HepG2 (cell line): ENCODE data around the gene NAV2. TPM values are rescaled to one million over a fixed set of nuclear protein-coding genes. Genes with fewer than 3 reads are reported as not detected.

ENCODE experiments used
- ATAC-seq: fragments of 200-7000 bp; cut with Tn5 transposase; 3 replicates; pipeline ENCODE4 v1.9.1; 2020; ENCODE audit warnings: mild to moderate bottlenecking, moderate library complexity
- BruUV-seq: library from RNA; stranded (reverse); fragments of 400-500 nt; replicated peaks from 2 replicates; lab custom pipeline; 2021; lab: Mats Ljungman, UMichigan
- CTCF ChIA-PET: fragments of 300-600 bp; formaldehyde crosslinking; extraction: SDS; loops from one replicate; lab custom pipeline; 2021; ENCODE audit warnings: low total read pairs, inconsistent platforms, low intra/inter-chr PET ratio; lab: Yijun Ruan, JAX
- POLR2A ChIA-PET: fragments of 350-600 bp; sonication (Branson Sonifier 250); formaldehyde crosslinking; loops from one replicate; lab custom pipeline; 2020; ENCODE audit warnings: antibody characterized with exemption, inconsistent platforms; lab: Yijun Ruan, JAX
- DNase-seq: peaks from one replicate; pipeline ENCODE4 v3.0.0-alpha.2; 2015; ENCODE audit warnings: low spot score
- FAIRE-seq: peaks from 3 replicates; lab custom pipeline; 2011; peaks lifted over from hg19 to GRCh38; lab: Jason Lieb, UNC
- H2AFZ ChIP-seq: one replicate; pipeline ENCODE4 v1.6.1; 2011; ENCODE audit warnings: low read length, inconsistent platforms
- H3K27ac ChIP-seq: fragments of 300-600 bp; 3 replicates; pipeline ENCODE4 v1.8.0; 2011; ENCODE audit warnings: mixed run types, mild to moderate bottlenecking, mixed read lengths, low read length, inconsistent platforms; ENCODE audit not compliant: insufficient read depth; ENCODE audit errors: extremely low read length
- H3K27me3 ChIP-seq, 2 experiments: fragments of 200-600 bp in 1 of 2; 2 replicates in 1 of 2; 3 replicates in 1 of 2; pipeline versions ENCODE4 v1.6.0 to v1.8.0; 2011; ENCODE audit warnings: low read length in 2 of 2, mild to moderate bottlenecking in 2 of 2, moderate library complexity in 2 of 2, inconsistent platforms in 1 of 2; ENCODE audit not compliant: insufficient read depth in 2 of 2, control insufficient read depth in 1 of 2
- H3K36me3 ChIP-seq, 2 experiments: fragments of 200-600 bp in 1 of 2; replicated peaks in 1 of 2; 2 replicates in 1 of 2; 3 replicates in 1 of 2; pipeline versions ENCODE4 v1.5.1 to v1.8.0; 2011; ENCODE audit warnings: low read length in 2 of 2, inconsistent platforms in 1 of 2; ENCODE audit not compliant: insufficient read depth in 2 of 2, control insufficient read depth in 1 of 2
- H3K4me1 ChIP-seq: 2 replicates; pipeline ENCODE4 v1.5.1; 2012; ENCODE audit warnings: low read length, inconsistent platforms; ENCODE audit not compliant: insufficient read depth
- H3K4me2 ChIP-seq: 2 replicates; pipeline ENCODE4 v1.6.0; 2011; ENCODE audit warnings: low read depth, low read length, inconsistent platforms
- H3K4me3 ChIP-seq, 3 experiments: fragments of 200-600 bp in 1 of 3; sonication (generic), shearing (Covaris generic) in 1 of 3; replicated peaks in 1 of 3; 2 replicates each; pipeline ENCODE4 v1.5.1; 2011 to 2016; ENCODE audit warnings: low read length in 3 of 3, inconsistent platforms in 2 of 3, low read depth in 2 of 3, mild to moderate bottlenecking in 2 of 3, control low read depth in 1 of 3, mixed read lengths in 1 of 3; ENCODE audit not compliant: insufficient read depth in 1 of 3
- H3K79me2 ChIP-seq: one replicate; pipeline ENCODE4 v1.6.1; 2011; ENCODE audit warnings: low read length, inconsistent platforms; ENCODE audit not compliant: insufficient read depth
- H3K9ac ChIP-seq: 2 replicates; pipeline ENCODE4 v1.6.0; 2011; ENCODE audit warnings: mild to moderate bottlenecking, low read depth, low read length, inconsistent platforms; ENCODE audit not compliant: insufficient read depth
- H3K9me3 ChIP-seq: 2 replicates; pipeline ENCODE4 v1.5.1; 2012; ENCODE audit warnings: mild to moderate bottlenecking, low read length
- H4K20me1 ChIP-seq: 2 replicates; pipeline ENCODE4 v1.6.0; 2011; ENCODE audit warnings: inconsistent platforms, mild to moderate bottlenecking, low read length, moderate library complexity; ENCODE audit not compliant: insufficient read depth
- BCL6 ChIP-seq: IDR thresholded peaks from 2 replicates; pipeline ENCODE4 v1.6.1; 2016; ENCODE audit warnings: missing genetic modification reagents, missing compliant biosample characterization
- BHLHE40 ChIP-seq: IDR thresholded peaks from 2 replicates; pipeline ENCODE4 v1.6.1; 2011; ENCODE audit warnings: low read length, improper control_type of control experiment
- CHCHD3 ChIP-seq: sonication (generic); formaldehyde crosslinking; IDR thresholded peaks from 2 replicates; pipeline ENCODE4 v1.8.0; 2022; ENCODE audit warnings: mild to moderate bottlenecking, missing genetic modification reagents, moderate library complexity
- CREB1 ChIP-seq, 2 experiments: fragments of 450-650 bp in 1 of 2; IDR thresholded peaks; 2 replicates each; pipeline ENCODE4 v1.6.1; 2016 to 2017; ENCODE audit warnings: control low read depth in 1 of 2, mild to moderate bottlenecking in 1 of 2, missing compliant biosample characterization in 1 of 2, missing genetic modification characterization in 1 of 2
- CSRNP2 ChIP-seq: sonication (generic); formaldehyde crosslinking; conservative IDR thresholded peaks from 2 replicates; pipeline ENCODE4 v1.8.0; 2022; ENCODE audit warnings: low read depth, missing genetic modification reagents
- FOSL2 ChIP-seq: sonication (generic); formaldehyde crosslinking; IDR thresholded peaks from 2 replicates; pipeline ENCODE4 v1.4.0; 2020; ENCODE audit warnings: missing genetic modification reagents
- MTF1 ChIP-seq: sonication (generic); formaldehyde crosslinking; IDR thresholded peaks from 2 replicates; pipeline ENCODE4 v1.5.0; 2020; ENCODE audit warnings: missing genetic modification reagents
- TAF1 ChIP-seq: sonication (generic); formaldehyde crosslinking; IDR thresholded peaks from 2 replicates; pipeline ENCODE4 v1.4.0; 2020; ENCODE audit warnings: missing genetic modification reagents
- TAF15 ChIP-seq: fragments of 200-400 bp; formaldehyde crosslinking; IDR thresholded peaks from one replicate; pipeline ENCODE4 v1.6.1; 2018; ENCODE audit warnings: mild to moderate bottlenecking, low read depth, low read length; ENCODE audit not compliant: poor library complexity, severe bottlenecking
- XBP1 ChIP-seq: sonication (generic); formaldehyde crosslinking; IDR thresholded peaks from 2 replicates; pipeline ENCODE4 v1.5.0; 2020; ENCODE audit warnings: missing genetic modification reagents
- ZFP91 ChIP-seq: sonication (generic); formaldehyde crosslinking; IDR thresholded peaks from 2 replicates; pipeline ENCODE4 v1.9.0; 2022; ENCODE audit warnings: missing genetic modification reagents, mild to moderate bottlenecking, borderline replicate concordance
- ZNF280B ChIP-seq: sonication (generic); formaldehyde crosslinking; IDR thresholded peaks from 2 replicates; pipeline ENCODE4 v1.5.0; 2020; ENCODE audit warnings: missing genetic modification reagents, mild to moderate bottlenecking, borderline replicate concordance
- ZNF629 ChIP-seq: sonication (generic); formaldehyde crosslinking; conservative IDR thresholded peaks from 2 replicates; pipeline ENCODE4 v1.5.0; 2020; ENCODE audit warnings: missing genetic modification reagents
- ZNF780A ChIP-seq: sonication (generic); formaldehyde crosslinking; IDR thresholded peaks from 2 replicates; pipeline ENCODE4 v1.8.0; 2022; ENCODE audit warnings: mild to moderate bottlenecking, missing genetic modification reagents, moderate library complexity
- ZNF788 ChIP-seq: sonication (generic); formaldehyde crosslinking; IDR thresholded peaks from 2 replicates; pipeline ENCODE4 v1.5.0; 2020; ENCODE audit warnings: mild to moderate bottlenecking, missing genetic modification reagents, borderline replicate concordance
- ZNF879 ChIP-seq: sonication (generic); formaldehyde crosslinking; IDR thresholded peaks from 2 replicates; pipeline ENCODE4 v1.8.1; 2023; ENCODE audit warnings: missing genetic modification reagents
- WGBS: methylation state at CpG from one replicate; pipeline ENCODE4 v1.1.6; 2017; ENCODE audit warnings: low lambda C conversion rate; 5-methylcytosine and 5-hydroxymethylcytosine counted together
- in situ Hi-C: cut with HindIII; loops from 2 replicates; pipeline ENCODE4 v1.10.0; 2017; ENCODE audit warnings: low pct_unique_long_range_greater_than_20kb; ENCODE audit not compliant: extremely low pct_ligation_motif_present
- intact Hi-C: fragments of 100-400 bp; cut with micrococcal nuclease; formaldehyde crosslinking; loops from one replicate; pipeline ENCODE4 v1.10.0; 2022; ENCODE audit not compliant: unreplicated experiment
- polyA plus RNA-seq, 8 experiments: library from polyadenylated mRNA; depleted of rRNA in 3 of 8; stranded (reverse) in 7 of 8; unstranded in 1 of 8; fragments of >200 nt; fragmentation: Illumina TruSeq in 4 of 8; extraction: Trizol in 4 of 8; gene quantifications; 2 replicates each; pipeline versions ENCODE4 v1.2.1 to v1.2.3, GENCODE V29; 2011 to 2016; ENCODE audit warnings: low read depth in 4 of 8, missing spikeins in 1 of 8, mixed read lengths in 1 of 8; ENCODE audit not compliant: insufficient read depth in 1 of 8
- total RNA-seq, 5 experiments: library from RNA; depleted of rRNA; stranded (reverse); fragments of >200 nt; fragmentation: Illumina TruSeq; extraction: Trizol; gene quantifications; 2 replicates each; pipeline ENCODE4 v1.2.3, GENCODE V29; 2016; ENCODE audit warnings: low read depth in 1 of 5

NAV2 gene
- total and polyA plus RNA-seq, 2 of the 13 experiments (the other 11 are each of a cell fraction or from before 2014, with no cell fraction given) = 9.3 to 34.6 TPM

- Histone ChIP-seq H3K27me3 (no peaks in the 10 kb centered on the region), H3K4me2 (no peak overlapping the region), H3K9me3 (no peaks in the 10 kb centered on the region), H3K4me3 (no peak overlapping the region), H3K36me3 (no peaks in the 10 kb centered on the region), H3K79me2 (no peaks in the 10 kb centered on the region), H3K27ac (no peak overlapping the region), H3K4me1 (peaks cover 15% of the 10 kb centered on the region), H4K20me1 (no peaks in the 10 kb centered on the region), H3K9ac (no peak overlapping the region), H2AFZ (no peak overlapping the region)
- intact Hi-C loops (no loop called here), in situ Hi-C loops (no loop called here)
- CTCF ChIA-PET = no interaction called here
- 78% methylated on average over 4 of the region's 4 CpGs for WGBS
- ATAC-seq = no peak
- TF ChIP-seq FOSL2 (no peak), BHLHE40 (no peak), ZNF629 (CRISPR knock-in tag) (peak; percentile 79), ZFP91 (CRISPR knock-in tag) (no peak), XBP1 (CRISPR knock-in tag) (no peak), MTF1 (CRISPR knock-in tag) (no peak)
- no TSS peak for BruUV-seq
- no peak for DNase-seq
- no peak for FAIRE-seq
- POLR2A ChIA-PET = no interaction called here
Measured at GRCh38 chr11:19966927-19967326, 254.3 kb downstream of the NAV2 start.

- FAIRE-seq = no peak
- DNase-seq = no peak
- no peaks in the 10 kb centered on the region for H3K79me2 ChIP-seq
Measured at GRCh38 chr11:19967787-19968186, 255.2 kb downstream of the NAV2 start.

More at GRCh38 chr11:19967787-19968186, 255.2 kb downstream of the NAV2 start:
- H2AFZ ChIP-seq = no peak overlapping the region
- ChIA-PET POLR2A (interaction anchor here (1.4 kb wide), 1 partner anchor 9 kb away, joined by 3 read pairs; no protein-coding TSS in a partner anchor), CTCF (no interaction called here)
- no peaks in the 10 kb centered on the region for H3K27me3 ChIP-seq
- H3K4me1 ChIP-seq = peaks cover 23% of the 10 kb centered on the region
- no TSS peak for BruUV-seq
- in situ Hi-C loops (no loop called here), intact Hi-C loops (no loop called here)
- no peak overlapping the region for H3K4me2 ChIP-seq
- H3K4me3 ChIP-seq = no peak overlapping the region
- H3K9ac ChIP-seq = no peak overlapping the region
- no peak for TF ChIP-seq CREB1 (IDR thresholded peaks at IDR 0.05)
- no peak for TF ChIP-seq CREB1 (CRISPR knock-in tag; IDR thresholded peaks at IDR 0.05)
- TF ChIP-seq ZNF879 (CRISPR knock-in tag) = no peak
- TF ChIP-seq CHCHD3 (CRISPR knock-in tag) = no peak
- no peak for TF ChIP-seq ZNF280B (CRISPR knock-in tag)
- TF ChIP-seq TAF1 = no peak
- no peak for TF ChIP-seq ZNF780A (CRISPR knock-in tag)
- TF ChIP-seq CSRNP2 (CRISPR knock-in tag) = no peak
- no peak for TF ChIP-seq BCL6 (CRISPR knock-in tag)
- no peak for TF ChIP-seq ZNF788 (CRISPR knock-in tag)
- no peak for TF ChIP-seq TAF15
- no peak for ATAC-seq
- WGBS = 10% methylated on average over 2 of the region's 2 CpGs
- no peaks in the 10 kb centered on the region for H3K9me3 ChIP-seq
- H4K20me1 ChIP-seq = no peaks in the 10 kb centered on the region
- no peak overlapping the region for H3K27ac ChIP-seq
- H3K36me3 ChIP-seq = no peaks in the 10 kb centered on the region
